GM21528 (cell line): Measurements from ENCODE around the gene PIGK.

Experiments used
- ATAC-seq: cut with Tn5 transposase; IDR thresholded peaks from one replicate; pipeline ENCODE4 v1.9.1; 2021; ENCODE audit warnings: mild to moderate bottlenecking, moderate library complexity; ENCODE audit not compliant: unreplicated experiment, low FRiP score

PIGK gene

DNA sequence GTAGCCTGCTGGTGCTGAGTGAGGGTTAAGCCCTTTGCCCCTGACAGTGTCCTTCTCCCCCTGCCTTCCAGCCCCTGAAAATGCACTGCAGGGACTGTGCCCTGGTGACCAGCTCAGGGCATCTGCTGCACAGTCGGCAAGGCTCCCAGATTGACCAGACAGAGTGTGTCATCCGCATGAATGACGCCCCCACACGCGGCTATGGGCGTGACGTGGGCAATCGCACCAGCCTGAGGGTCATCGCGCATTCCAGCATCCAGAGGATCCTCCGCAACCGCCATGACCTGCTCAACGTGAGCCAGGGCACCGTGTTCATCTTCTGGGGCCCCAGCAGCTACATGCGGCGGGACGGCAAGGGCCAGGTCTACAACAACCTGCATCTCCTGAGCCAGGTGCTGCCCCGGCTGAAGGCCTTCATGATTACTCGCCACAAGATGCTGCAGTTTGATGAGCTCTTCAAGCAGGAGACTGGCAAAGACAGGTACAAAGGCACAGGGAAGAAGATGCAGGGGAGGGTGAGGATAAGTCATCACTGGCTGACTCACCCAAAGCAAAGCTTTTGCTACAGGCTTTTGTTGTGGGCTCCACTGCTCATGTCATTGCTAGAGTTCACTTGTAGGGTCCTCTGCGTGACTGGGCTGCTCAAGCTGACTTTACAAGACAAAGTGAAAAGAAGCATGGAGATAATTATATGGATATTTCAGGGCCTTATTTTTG is 174.9 kb downstream of the PIGK start:
- ATAC-seq: no peak

- ATAC-seq: no peak
These were observed 178.4 kb downstream of the PIGK start for GRCh38 chr1:77040826-77041225.

- no peak for ATAC-seq
These were observed 179.5 kb downstream of the PIGK start for GRCh38 chr1:77039739-77040138.

GRCh38 chr1:77039111-77039510 is 180.1 kb downstream of the PIGK start:
- no peak for ATAC-seq
